Lower leg skin (tissue), 3 donors: ENCODE measurements around the gene MOB1A.

Experiments used
- CTCF ChIP-seq, 3 donors: fragments of 450-650 bp; IDR thresholded peaks; one replicate each; pipeline ENCODE4 v1.5.1; 2016; ENCODE audit warnings: antibody characterized with exemption in 3 of 3, mild to moderate bottlenecking in 3 of 3, moderate library complexity in 2 of 3
- POLR2A ChIP-seq, 2 donors: fragments of 450-650 bp; IDR thresholded peaks; one replicate each; pipeline ENCODE4 v1.6.1; 2016 to 2017; ENCODE audit warnings: antibody characterized with exemption in 2 of 2, mild to moderate bottlenecking in 1 of 2, moderate library complexity in 1 of 2

GRCh38 chr2:74197049-74197448, 18.4 kb upstream of the MOB1A start:
- TF ChIP-seq CTCF (IDR thresholded peaks at IDR 0.05): no peak
- TF ChIP-seq POLR2A (IDR thresholded peaks at IDR 0.05): no peak
